Erythroblast (primary cell): Measurements from ENCODE around the gene RERE.

Source experiments
- GATA1 ChIP-seq: IDR thresholded peaks from 2 replicates; pipeline ENCODE4 v1.6.1; 2011; ENCODE audit warnings: low read depth, mild to moderate bottlenecking, control low read depth, low read length, moderate library complexity
- POLR2A ChIP-seq: IDR thresholded peaks from 2 replicates; pipeline ENCODE4 v1.6.1; 2011; ENCODE audit warnings: mild to moderate bottlenecking, low read length

DNA sequence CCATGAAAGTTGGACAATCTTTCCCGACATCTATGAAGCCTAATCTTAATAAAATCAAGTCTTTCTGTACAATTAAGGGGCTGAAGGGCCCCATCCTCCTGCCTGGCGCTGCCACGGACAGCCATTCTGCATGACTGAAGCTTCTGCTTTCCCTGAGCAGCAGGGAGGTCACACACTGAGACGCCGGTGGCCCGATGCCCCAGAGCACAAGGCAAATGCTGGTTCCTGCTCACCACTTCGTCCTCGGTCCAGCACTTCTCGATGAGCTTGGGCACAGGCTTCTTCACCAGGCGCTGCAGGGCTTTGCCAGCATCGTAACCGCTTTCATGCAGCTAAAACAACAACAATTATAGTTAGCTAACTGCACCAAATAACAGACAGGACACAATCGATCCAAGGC, 351.7 kb downstream of the RERE start:
- TF ChIP-seq POLR2A, result no peak
- no peak for TF ChIP-seq GATA1
